HCT116 (cell line): ENCODE data around the gene ABTB2.

Experiments used
- CBX3 ChIP-seq: IDR thresholded peaks from 2 replicates; pipeline ENCODE4 v1.6.1; 2012; ENCODE audit warnings: low read depth
- CTCF ChIP-seq, 3 experiments: fragments of 200-600 bp in 1 of 3; sonication (generic) in 1 of 3; IDR thresholded peaks in 2 of 3; conservative IDR thresholded peaks in 1 of 3; 2 replicates each; pipeline ENCODE4 v1.5.1; 2012 to 2017; ENCODE audit warnings: low read depth in 2 of 3, low read length in 2 of 3, antibody characterized with exemption in 1 of 3, borderline replicate concordance in 1 of 3, control low read depth in 1 of 3, mild to moderate bottlenecking in 1 of 3, mixed read lengths in 1 of 3, mixed run types in 1 of 3, moderate library complexity in 1 of 3; ENCODE audit not compliant: insufficient read depth in 1 of 3
- EZH2phosphoT487 ChIP-seq: fragments of 200-600 bp; IDR thresholded peaks from 2 replicates; pipeline ENCODE4 v1.6.1; 2018; ENCODE audit warnings: antibody characterized with exemption, borderline replicate concordance
- POLR2A ChIP-seq: IDR thresholded peaks from 2 replicates; pipeline ENCODE4 v1.7.0; 2011; ENCODE audit warnings: borderline replicate concordance; ENCODE audit not compliant: insufficient read depth, insufficient read length; ENCODE audit errors: extremely low read depth
- POLR2AphosphoS5 ChIP-seq: IDR thresholded peaks from 2 replicates; pipeline ENCODE4 v1.6.1; 2011; ENCODE audit warnings: mild to moderate bottlenecking, low read depth, low read length, moderate library complexity
- RAD21 ChIP-seq: IDR thresholded peaks from 2 replicates; pipeline ENCODE4 v1.6.1; 2012; ENCODE audit warnings: low read depth, mild to moderate bottlenecking
- REST ChIP-seq: IDR thresholded peaks from 2 replicates; pipeline ENCODE4 v1.6.1; 2012; ENCODE audit warnings: low read depth
- ZFX ChIP-seq: fragments of 450-650 bp; IDR thresholded peaks from 2 replicates; pipeline ENCODE4 v1.6.1; 2017

GRCh38 chr11:34126959-34127848 lies 230.6 kb downstream of the ABTB2 start:
- no peak for TF ChIP-seq ZFX
- TF ChIP-seq RAD21 = no peak
- TF ChIP-seq REST = no peak
- no peak for TF ChIP-seq EZH2phosphoT487
- no peak for TF ChIP-seq CTCF (IDR thresholded peaks at IDR 0.05 in 2 of 3, conservative IDR thresholded peaks at IDR 0.05 in 1 of 3; ENCODE audit: borderline replicate concordance in 1 of 3, insufficient read depth in 1 of 3, low read depth in 2 of 3, low read length in 2 of 3)
- no peak for TF ChIP-seq POLR2A
- TF ChIP-seq POLR2AphosphoS5 = no peak
- no peak for TF ChIP-seq CBX3
